HFFc6 (cell line): ENCODE results near the gene GLRA3. TPM values are rescaled to one million over a fixed set of nuclear protein-coding genes. Genes with fewer than 3 reads are reported as not detected.

ENCODE experiments used
- DNase-seq: peaks from one replicate; pipeline ENCODE4 v3.0.0-alpha.2; 2018
- H3K27ac Mint-ChIP-seq: 2 replicates; pipeline ENCODE4 v1.8.0; 2020; ENCODE audit warnings: mild to moderate bottlenecking, mixed read lengths
- H3K27me3 Mint-ChIP-seq: 2 replicates; pipeline ENCODE4 v1.8.0; 2021; ENCODE audit warnings: mild to moderate bottlenecking, moderate library complexity, mixed read lengths; ENCODE audit not compliant: insufficient read depth
- H3K36me3 Mint-ChIP-seq: 2 replicates; pipeline ENCODE4 v1.8.0; 2021; ENCODE audit warnings: low read depth, mixed read lengths
- H3K4me1 Mint-ChIP-seq: 2 replicates; pipeline ENCODE4 v1.8.0; 2020; ENCODE audit warnings: low read depth, mixed read lengths
- H3K4me3 Mint-ChIP-seq: 2 replicates; pipeline ENCODE4 v1.8.0; 2020; ENCODE audit warnings: mild to moderate bottlenecking, moderate library complexity, mixed read lengths
- H3K9me3 Mint-ChIP-seq: 2 replicates; pipeline ENCODE4 v1.8.0; 2020; ENCODE audit warnings: mild to moderate bottlenecking, mixed read lengths
- CTCF ChIP-seq: fragments of 200-600 bp; sonication (generic); IDR thresholded peaks from 2 replicates; pipeline ENCODE4 v1.5.0; 2021; ENCODE audit warnings: antibody characterized with exemption, mild to moderate bottlenecking
- total RNA-seq, 6 experiments: library from RNA; stranded (reverse); fragmentation: NEBNext Ultra II Directional; extraction: Animal tissue kit (Norgen Biotek cat#: 25700); gene quantifications; 2 replicates in 1 of 6; 3 replicates in 5 of 6; pipeline ENCODE4 v1.2.3, GENCODE V29; 2021

The GLRA3 gene
- total RNA-seq, 6 experiments from 2014 or later = not detected

- DNase-seq = no peak
- no peak overlapping the region for H3K27ac Mint-ChIP-seq
- H3K4me1 Mint-ChIP-seq = no peaks in the 10 kb centered on the region
- TF ChIP-seq CTCF = no peak
- no peak overlapping the region for H3K4me3 Mint-ChIP-seq
- peaks cover 18% of the 10 kb centered on the region for H3K9me3 Mint-ChIP-seq
- no peaks in the 10 kb centered on the region for H3K27me3 Mint-ChIP-seq
- H3K36me3 Mint-ChIP-seq = no peaks in the 10 kb centered on the region
Measured at GRCh38 chr4:174856926-174857800, 28.1 kb upstream of the GLRA3 start.

GRCh38 chr4:174855050-174855449, 26.0 kb upstream of the GLRA3 start:
- TF ChIP-seq CTCF = no peak
- H3K9me3 Mint-ChIP-seq = peaks cover 10% of the 10 kb centered on the region
- H3K27me3 Mint-ChIP-seq = no peaks in the 10 kb centered on the region
- no peak overlapping the region for H3K4me3 Mint-ChIP-seq
- DNase-seq = no peak
- H3K4me1 Mint-ChIP-seq = no peaks in the 10 kb centered on the region
- H3K36me3 Mint-ChIP-seq = no peaks in the 10 kb centered on the region
- H3K27ac Mint-ChIP-seq = no peak overlapping the region

- Mint-ChIP-seq H3K27me3 (no peaks in the 10 kb centered on the region), H3K27ac (no peak overlapping the region), H3K4me3 (no peak overlapping the region), H3K4me1 (no peaks in the 10 kb centered on the region), H3K9me3 (peaks cover 10% of the 10 kb centered on the region), H3K36me3 (no peaks in the 10 kb centered on the region)
- no peak for DNase-seq
- no peak for TF ChIP-seq CTCF
Measured at GRCh38 chr4:174853629-174854028, 24.6 kb upstream of the GLRA3 start.

GRCh38 chr4:174848596-174848995, 19.5 kb upstream of the GLRA3 start:
- no peak overlapping the region for H3K4me3 Mint-ChIP-seq
- H3K4me1 Mint-ChIP-seq = no peaks in the 10 kb centered on the region
- H3K27ac Mint-ChIP-seq = no peak overlapping the region
- peaks cover 16% of the 10 kb centered on the region for H3K9me3 Mint-ChIP-seq
- TF ChIP-seq CTCF = no peak
- no peaks in the 10 kb centered on the region for H3K36me3 Mint-ChIP-seq
- H3K27me3 Mint-ChIP-seq = no peaks in the 10 kb centered on the region
- no peak for DNase-seq

GRCh38 chr4:174847801-174848427, 18.9 kb upstream of the GLRA3 start:
- Mint-ChIP-seq H3K9me3 (peaks cover 19% of the 10 kb centered on the region), H3K27me3 (no peaks in the 10 kb centered on the region), H3K27ac (no peak overlapping the region), H3K4me3 (no peak overlapping the region), H3K36me3 (no peaks in the 10 kb centered on the region), H3K4me1 (no peaks in the 10 kb centered on the region)
- no peak for DNase-seq
- TF ChIP-seq CTCF = no peak
